ENCODE data around the gene CST9.
A peak's percentile ranks its signal among the peaks of the same experiment; 100 is the strongest.

Gene CST9

DNA sequence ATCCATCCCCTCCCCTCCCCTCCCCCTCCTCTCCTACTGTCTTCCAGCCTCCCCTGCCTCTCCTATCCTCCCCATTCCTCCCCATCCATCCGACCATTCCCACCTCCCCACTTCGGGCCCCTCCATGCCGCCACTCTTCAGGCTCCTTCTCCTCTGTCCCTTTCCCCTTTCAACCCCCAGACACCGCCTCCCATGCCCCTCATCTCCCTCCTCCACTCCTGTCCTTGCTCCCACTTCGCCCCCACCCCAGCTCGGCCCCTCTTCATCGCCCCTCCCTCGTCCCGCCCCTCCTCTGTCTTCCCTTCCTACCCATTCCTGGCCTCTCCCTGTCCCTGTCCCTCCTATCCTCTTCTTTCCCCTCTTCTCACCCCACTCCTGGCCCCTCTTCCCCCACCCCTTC lies 32.6 kb upstream of the CST9 start:
- no peak for DNase-seq (ENCODE audit: low read depth)
- TF ChIP-seq, protein P1, sequence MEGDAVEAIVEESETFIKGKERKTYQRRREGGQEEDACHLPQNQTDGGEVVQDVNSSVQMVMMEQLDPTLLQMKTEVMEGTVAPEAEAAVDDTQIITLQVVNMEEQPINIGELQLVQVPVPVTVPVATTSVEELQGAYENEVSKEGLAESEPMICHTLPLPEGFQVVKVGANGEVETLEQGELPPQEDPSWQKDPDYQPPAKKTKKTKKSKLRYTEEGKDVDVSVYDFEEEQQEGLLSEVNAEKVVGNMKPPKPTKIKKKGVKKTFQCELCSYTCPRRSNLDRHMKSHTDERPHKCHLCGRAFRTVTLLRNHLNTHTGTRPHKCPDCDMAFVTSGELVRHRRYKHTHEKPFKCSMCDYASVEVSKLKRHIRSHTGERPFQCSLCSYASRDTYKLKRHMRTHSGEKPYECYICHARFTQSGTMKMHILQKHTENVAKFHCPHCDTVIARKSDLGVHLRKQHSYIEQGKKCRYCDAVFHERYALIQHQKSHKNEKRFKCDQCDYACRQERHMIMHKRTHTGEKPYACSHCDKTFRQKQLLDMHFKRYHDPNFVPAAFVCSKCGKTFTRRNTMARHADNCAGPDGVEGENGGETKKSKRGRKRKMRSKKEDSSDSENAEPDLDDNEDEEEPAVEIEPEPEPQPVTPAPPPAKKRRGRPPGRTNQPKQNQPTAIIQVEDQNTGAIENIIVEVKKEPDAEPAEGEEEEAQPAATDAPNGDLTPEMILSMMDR (IDR thresholded peaks at IDR 0.05; ENCODE audit: insufficient read depth, low read depth, low read length, missing control alignments), result no peak
- no peak overlapping the region for H3K4me3 ChIP-seq (ENCODE audit: low read length)

DNA sequence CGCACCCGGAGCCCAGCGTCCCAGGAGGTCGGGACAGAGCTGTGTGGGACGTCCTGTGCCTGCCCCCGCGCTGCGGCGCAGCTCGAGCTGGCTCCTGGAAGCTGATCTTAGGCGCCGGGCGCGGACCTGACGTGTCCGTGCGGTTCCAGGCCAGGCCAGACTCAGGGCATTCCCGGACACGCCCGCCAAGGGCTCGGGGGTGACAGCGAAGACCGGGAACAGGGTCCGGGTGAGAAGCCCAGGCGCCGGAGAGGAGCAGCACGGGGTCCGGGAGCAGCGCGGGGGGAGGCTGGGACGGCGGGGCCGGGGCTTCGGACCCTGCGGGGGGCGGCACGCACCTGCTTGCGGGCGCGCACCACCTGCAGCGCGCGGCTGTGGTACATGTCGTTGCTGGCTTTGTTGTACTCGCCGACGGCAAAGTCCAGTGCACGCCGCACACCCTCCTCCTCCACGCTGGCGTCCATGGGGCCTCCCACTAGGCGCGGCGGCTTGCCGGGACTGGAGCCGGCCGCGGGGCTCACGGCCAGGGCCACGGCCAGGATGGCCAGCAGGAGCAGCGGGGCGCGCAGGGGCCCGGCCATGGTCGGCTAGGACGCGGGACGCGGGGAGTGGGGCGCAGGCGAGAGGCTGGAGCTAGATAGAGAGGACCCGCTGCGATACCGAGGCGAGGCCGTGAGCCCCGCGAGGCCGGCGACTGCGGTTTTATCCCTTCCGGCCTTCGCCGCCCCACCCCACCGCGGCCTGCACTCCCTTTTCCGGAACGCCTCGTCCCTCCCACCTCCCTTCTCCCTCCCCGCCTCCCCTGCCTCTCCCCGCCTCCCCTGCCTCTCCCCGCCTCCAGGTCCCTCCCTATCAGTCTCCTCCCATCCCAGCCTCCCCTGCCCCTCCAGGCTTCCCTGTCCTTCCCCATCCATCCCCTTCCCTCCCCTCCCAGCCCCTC lies 31.8 kb upstream of the CST9 start, which contains the start of gene CST3:
TSS of gene CST3 (minus strand) at position 674 of the 940 bp plus-strand sequence. CDS start at position 581, 93 bp downstream.
- H3K4me3 ChIP-seq (ENCODE audit: low read length), result peak within 1 kb of the TSS; percentile 77
- peak; percentile 90 for DNase-seq (ENCODE audit: low read depth)
- TF ChIP-seq, protein P1 (IDR thresholded peaks at IDR 0.05; ENCODE audit: insufficient read depth, low read depth, low read length, missing control alignments), result no peak

DNA sequence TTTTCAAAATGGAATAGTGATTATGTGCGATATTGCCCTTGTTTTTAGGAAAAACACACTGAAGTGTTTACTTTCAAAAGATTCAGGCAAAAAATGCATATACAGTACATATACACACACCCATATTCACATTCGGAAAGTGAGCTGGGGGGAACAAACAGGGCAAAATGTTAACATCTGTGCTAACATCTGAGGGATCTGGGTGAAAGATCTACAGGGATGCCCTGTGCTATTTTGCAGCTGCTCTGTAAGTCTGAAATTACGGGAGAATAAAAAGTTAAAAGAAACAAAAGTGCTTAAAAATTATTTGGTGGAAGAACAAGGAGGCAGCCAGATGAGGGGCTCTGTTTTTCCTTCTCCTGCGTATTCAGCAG lies 31.2 kb upstream of the CST9 start:
- peak overlapping the region; percentile 77 for H3K4me3 ChIP-seq (ENCODE audit: low read length)
- TF ChIP-seq, protein P1 (IDR thresholded peaks at IDR 0.05; ENCODE audit: insufficient read depth, low read depth, low read length, missing control alignments), result no peak
- no peak for DNase-seq (ENCODE audit: low read depth)

DNA sequence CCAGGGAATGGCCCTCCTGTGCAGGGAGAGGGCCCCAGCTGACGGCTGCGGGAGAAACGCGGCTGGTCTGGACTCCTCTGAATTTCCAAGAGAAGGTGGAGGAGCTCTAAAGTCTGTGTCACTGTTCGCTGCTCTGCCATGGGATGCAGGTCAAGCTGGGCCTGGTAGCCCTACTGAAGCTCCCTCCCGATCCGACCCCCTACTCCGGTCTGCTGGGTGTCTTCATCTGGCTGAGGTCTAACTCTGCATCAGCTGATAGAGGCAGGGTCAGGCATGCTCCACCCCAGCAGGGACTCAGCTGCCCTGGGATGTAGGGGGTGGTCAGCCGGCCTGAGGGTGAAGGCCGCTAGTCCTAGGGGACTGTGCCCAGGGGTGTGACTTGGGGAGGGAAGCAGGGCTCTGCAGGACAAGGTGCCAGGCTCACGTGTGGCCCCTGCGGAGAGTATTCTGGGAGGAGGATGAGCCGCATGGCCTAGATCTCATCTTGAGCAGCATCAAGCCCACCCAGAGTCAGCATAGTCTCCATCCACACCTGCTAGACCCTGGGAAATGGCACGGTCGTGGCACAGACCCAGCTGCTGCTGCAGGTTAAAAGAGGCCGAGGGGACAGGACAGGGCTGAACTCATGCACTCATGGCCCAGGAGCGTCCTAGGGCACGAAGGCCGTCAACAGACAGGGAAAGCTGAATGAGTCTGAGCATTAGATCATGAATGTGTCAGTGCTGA lies 30.6 kb upstream of the CST9 start:
- DNase-seq (ENCODE audit: low read depth), result no peak
- peak overlapping the region; percentile 77 for H3K4me3 ChIP-seq (ENCODE audit: low read length)
- TF ChIP-seq, protein P1 (IDR thresholded peaks at IDR 0.05; ENCODE audit: insufficient read depth, low read depth, low read length, missing control alignments), result no peak

DNA sequence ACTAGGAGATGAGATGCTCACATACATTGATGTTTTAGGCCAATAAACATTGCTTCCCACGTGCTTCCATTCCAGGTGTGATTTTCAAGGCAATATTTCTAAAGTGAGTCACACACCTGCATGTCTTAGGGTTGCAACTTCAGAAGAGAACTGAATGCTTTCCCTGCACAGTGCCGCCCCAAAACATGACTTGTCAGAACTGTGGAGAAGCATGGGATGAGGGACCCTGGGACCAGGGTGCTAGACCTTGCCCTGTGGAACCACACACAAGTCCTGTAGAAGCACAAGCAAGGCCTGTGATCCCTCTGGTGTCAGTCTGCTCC lies 30.0 kb upstream of the CST9 start:
- peak overlapping the region; percentile 77 for H3K4me3 ChIP-seq (ENCODE audit: low read length)

DNA sequence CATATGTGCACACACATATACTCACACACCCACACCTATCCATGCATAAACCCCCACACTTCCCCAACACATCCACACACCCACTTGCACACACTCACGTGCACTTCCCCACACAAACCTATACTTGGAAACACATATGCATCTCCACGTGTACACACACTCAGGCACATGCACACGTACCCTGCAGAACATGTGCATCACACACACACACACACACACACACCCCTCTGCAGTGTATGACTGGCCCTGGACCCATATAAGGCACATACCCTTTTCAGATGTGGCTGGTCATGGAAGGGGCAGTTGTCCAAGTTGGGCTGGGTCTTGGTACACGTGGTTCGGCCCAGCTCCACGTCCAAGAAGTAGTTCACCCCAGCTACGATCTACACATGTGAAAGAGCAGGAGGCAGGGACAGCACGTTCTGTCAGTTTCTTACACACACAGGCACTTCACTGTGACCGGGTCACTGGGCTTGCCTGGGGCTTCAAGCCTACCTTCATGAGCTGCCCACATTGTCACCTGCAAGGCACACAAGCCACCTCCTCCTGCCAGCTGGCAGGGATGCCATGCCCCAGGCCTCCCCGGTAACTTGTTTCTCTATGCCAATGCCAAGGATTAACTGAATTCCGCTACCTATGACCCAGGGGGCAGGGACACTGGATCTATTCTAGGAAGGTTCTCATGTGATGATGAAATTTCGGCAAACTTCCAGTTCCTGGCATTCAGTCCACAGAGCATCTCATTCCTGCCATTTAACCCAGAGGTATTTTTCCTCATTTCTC lies 29.5 kb upstream of the CST9 start:
- TF ChIP-seq, protein P1 (IDR thresholded peaks at IDR 0.05; ENCODE audit: insufficient read depth, low read depth, low read length, missing control alignments), result no peak
- DNase-seq (ENCODE audit: low read depth), result no peak
- H3K4me3 ChIP-seq (ENCODE audit: low read length), result no peak overlapping the region

More for the DNA sequence above, 30.0 kb upstream of the CST9 start:
- peak; percentile 50 for DNase-seq (ENCODE audit: low read depth)

All from epithelial cell of esophagus (primary cell).